GM19395 (cell line): Measurements from ENCODE around the gene RBM23.

Experiments used
- ATAC-seq: cut with Tn5 transposase; IDR thresholded peaks from one replicate; pipeline ENCODE4 v1.9.1; 2021; ENCODE audit warnings: mild to moderate bottlenecking, moderate library complexity; ENCODE audit not compliant: unreplicated experiment

The RBM23 gene

DNA sequence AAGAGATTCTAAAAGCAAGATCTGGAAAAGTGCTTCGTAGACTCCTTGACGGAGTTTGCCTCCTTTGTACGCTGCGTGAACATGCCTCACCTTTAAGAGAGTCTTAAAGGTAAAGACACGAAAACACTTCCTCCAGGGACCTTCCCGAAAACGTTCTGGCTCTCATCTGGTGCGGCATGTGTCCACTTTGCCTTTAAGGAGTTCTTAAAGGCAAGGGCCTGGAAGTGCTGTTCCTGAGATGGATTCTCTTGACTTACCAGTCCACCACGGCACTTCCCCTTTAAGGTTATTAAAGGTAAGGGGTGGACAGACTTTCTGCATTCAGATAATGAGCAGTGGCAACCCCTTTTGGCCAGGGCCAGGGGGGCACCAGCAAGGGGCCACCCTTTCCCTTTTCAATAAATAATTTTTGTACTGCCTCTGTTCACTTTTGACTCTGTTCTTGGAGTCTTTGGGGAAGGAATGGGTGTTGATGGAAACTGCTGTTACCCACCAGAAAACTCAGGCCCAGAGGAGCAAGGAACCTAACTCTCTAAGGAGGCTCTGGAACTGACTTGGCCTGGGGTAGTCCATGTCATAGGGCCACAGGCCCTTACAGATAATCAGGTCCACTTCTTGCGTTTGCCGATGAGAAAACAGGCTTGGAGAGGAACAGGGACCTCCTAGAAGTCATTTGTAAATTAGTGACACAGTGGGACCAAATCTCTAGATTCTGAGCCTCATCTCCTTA, 31.5 kb downstream of the RBM23 start:
- ATAC-seq = peak; percentile 50

DNA sequence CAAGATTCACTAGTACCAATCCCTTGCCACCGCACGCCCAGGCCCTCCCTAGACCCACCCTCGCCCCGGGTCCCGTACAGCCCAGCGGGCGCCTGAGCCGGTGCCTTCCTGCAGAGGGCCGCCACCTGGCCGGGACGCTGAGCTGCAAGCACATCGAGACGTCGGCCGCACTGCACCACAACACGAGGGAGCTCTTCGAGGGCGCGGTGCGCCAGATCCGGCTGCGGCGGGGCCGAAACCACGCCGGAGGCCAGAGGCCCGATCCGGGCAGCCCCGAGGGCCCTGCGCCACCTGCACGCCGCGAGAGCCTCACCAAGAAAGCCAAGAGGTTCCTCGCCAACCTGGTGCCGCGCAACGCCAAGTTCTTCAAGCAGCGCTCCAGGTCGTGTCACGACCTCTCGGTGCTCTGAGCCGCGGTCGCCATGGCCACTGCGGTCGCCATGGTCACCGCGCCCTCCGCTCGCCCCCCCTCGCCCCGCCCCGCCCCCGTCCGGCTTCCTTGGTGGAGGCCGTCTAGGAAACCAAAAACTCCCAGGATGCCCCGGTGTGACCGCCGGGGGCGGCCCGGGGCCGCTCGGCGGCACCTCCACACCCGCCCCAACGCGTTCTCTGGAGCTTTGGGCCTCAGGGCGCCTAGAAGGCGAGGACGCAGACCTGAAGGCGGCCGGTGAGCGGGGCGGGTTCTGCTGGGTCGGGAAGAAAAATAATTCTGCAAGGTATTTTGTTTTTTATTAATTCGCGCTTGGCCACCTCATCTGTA, 32.3 kb downstream of the RBM23 start:
- peak; percentile 57 for ATAC-seq

DNA sequence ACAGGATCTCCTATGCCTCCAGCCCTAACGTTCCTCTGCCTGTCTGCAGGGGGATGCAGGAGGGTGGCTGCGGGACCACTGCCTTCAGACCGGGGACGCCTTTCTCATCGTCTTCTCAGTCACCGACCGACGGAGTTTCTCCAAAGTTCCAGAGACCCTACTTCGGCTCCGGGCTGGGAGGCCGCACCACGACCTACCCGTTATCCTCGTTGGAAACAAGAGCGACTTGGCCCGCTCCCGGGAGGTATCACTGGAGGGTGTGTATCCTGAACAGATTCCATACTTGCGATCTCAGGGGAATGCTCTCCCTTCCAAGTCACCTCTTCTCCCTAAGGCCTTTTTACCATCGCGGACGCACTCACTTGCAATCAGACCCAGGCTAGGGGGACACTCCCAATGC, 33.0 kb downstream of the RBM23 start:
- ATAC-seq = no peak

DNA sequence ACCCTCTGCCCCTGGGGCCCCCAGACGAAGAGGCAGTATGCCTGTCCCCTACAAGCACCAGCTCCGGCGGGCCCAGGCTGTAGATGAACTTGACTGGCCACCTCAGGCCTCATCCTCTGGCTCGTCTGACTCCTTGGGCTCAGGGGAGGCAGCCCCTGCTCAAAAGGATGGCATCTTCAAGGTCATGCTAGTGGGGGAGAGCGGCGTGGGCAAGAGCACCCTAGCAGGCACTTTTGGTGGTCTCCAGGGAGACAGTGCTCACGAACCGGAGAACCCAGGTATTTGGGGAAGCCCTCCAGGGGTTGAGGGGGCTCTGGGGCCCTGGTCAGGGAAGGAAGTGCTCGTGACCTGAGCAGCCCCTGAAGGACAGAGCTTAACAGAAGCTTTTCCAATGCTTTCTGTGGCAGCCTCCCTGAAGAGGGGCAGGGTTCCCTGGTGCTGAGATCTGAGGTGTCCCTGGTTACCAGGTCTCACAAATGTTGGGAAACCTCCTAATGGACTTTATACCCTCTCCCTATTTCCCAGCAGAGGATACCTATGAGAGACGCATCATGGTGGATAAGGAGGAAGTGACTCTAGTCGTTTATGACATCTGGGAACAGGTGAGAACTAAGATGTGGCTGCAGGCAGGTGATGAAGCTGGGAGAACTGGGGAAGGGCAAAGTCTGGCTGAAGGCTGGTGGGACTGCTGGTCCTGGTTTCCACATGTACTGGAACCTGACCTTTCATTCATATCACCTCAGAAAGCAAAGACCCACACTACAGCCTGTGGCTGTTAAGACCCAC, 34.0 kb downstream of the RBM23 start:
- no peak for ATAC-seq

DNA sequence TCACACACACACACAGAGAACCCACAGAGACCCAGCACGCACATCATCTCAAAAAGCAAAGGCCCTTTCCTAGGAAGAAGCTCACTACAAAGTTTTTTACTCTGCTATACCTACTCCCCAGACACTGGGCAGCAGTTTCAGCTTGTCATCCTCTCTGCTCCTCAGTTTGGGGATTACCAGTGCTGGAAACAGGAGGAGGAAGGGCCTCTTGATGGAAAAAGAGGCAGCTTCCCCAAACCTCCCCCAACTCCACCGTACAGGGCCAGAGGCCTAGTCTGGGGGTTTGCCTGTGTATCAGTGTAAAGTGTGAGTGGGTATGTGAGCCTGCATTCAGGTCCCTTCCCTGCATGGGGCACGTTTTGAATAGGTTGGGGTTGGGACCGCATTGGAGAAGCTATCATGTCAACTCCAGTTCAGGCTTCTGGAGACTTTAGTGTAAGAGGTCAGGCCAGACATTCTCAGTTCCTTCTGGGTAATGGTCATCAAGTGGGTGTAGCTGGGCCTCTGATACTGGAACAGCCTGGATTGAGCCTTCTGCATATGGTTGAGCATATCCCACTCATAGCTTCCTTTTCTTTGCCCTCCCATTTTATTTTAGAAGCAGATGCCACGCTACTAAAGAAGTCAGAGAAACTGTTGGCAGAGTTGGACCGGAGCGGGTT, 34.7 kb downstream of the RBM23 start:
- ATAC-seq = no peak

DNA sequence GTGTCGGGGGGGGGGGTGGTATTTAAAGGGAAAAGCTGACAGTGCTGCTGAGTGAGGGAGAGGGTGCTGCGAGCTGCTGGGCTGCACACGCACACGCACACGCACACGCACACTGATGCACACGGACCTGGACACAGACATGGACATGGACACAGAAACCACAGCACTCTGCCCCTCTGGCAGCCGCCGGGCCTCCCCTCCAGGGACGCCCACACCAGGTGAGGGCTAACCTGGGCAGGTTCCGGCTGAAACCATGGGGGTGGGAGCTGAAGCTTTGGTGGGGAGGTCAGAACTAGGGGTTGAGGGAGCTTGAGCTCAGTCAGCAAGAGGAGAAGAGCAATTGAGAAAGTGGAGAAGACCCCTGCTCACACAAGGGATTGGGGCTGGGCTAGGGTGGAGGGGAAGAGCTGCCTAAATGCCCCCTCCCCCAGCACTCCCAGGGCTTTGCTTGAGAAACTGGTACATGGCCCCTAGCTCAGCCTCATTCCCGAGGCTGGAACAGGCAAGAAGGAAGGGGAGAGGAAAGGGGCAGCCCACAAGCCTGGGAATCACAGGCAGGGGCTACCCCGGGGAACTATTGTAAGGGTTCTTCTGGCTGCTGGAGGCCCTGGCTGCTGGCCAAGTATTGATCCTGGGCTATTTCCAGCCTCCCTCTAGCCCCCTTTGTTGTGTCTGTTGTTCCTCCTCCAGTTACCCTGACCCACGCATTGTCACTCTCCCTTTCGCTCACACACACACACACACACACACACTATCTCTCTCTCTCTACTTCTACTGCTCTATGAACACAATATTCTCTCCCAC, 35.6 kb downstream of the RBM23 start, which contains the start of gene REM2:
TSS of gene REM2 (plus strand) at position 50 of the 804 bp plus-strand sequence. CDS start at position 116, 66 bp downstream.
- no peak for ATAC-seq

DNA sequence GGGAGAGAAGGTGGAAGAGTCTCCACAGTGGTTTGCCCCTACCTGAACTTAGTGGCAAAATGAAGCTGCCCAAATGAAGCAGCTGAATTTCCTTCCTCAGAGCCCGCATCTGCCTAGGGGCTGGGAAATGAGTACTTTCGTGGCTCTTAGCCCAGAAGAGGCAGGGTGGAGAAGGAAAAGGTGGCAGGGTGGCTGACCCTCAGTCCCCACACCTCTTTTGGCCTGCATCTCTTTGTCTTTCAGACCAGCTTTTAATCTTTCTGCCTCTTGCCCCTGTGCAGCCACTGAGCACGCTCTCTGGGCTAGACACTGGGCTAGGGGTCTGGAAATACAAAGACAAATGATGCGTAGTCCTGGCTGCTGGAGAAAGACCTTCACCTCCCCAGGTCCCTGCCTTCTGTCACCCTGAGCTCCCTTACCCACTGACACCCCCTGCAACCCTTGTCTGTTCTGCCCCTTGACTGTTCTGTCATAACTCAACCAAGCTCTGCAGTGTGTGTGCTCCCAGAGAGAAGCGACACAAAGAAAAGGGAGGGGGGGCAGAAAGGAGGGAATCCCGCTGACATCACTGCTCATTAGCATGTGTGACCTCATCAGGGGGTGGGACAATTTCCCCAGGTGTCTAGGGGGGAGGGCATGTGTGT, 36.3 kb downstream of the RBM23 start:
- no peak for ATAC-seq

DNA sequence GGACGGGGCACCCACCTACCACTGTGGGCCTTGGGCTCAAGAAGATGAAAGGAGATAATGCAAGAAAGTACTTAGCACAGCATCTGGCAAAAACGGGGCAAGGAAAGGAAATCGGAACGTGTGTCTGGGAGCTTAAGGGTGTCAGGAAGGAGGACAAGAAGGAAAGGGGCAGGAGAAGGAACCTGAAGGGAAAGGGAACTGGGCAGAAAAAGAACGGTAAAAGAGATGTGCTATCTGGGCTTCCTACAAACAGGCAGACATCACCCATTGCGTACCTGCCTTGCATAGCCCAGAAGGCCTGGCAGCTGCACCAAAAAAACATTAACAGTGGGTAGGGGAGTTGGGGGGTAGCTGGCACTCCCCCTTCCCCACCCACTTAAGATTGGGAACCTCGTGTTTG, 36.9 kb downstream of the RBM23 start:
- no peak for ATAC-seq

DNA sequence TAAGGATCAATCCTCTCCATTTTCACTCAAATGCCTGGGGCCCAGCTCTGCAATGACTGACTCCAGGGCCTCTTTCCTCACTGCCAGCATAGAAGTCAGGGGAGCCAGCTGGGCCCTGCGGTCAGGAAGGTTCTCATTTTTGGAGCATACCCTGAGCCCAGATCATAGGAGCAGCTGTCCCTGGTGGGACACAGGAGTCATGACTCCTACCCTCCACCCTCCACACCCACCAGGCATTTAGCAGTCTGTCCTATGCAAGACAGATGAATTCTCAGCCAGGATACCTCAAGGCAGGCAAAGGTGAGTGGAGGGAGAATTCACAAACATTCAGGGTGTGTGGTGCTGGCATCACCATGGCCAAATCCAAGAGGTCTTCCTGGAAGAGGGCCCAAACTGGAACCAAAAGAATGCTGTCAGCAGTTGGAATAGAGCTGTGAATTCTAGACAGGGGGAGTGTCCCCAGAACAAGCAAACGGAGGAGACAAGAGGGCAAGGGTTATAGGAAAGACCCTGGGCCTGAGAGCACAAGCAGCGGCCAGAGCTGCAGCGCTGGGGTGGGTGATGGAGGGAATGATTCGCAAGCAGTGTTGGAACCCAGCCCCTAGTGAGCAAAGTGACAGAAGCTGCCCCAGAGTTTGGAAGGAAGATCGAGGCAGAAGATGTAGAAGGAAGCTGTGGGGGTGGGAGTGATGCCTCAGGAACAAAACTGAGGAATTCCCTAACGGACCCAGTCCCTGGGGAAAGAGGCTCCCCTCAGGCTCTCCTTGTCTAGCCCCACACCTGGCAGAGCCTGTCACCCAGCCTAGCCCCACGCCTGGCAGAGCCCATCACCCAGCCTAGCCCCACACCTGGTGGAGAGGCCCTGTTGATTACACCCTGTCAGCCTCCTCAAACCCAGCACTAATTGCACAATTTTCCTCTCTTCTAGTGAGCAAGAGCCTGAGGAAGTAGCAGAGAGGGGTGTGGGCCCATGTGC, 40.4 kb downstream of the RBM23 start:
- no peak for ATAC-seq

DNA sequence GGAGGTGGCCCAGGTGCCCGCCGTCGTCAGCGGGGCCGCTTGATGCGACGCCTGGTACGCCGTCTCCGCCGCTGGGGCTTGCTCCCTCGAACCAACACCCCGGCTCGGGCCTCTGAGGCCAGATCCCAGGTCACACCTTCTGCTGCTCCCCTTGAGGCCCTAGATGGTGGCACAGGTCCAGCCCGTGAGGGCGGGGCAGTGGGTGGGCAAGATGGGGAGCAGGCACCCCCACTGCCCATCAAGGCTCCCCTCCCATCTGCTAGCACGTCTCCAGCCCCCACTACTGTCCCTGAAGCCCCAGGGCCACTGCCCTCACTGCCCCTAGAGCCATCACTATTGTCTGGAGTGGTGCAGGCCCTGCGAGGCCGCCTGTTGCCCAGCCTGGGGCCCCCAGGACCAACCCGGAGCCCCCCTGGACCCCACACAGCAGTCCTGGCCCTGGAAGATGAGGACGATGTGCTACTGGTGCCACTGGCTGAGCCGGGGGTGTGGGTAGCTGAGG, 41.9 kb downstream of the RBM23 start:
- ATAC-seq = no peak

DNA sequence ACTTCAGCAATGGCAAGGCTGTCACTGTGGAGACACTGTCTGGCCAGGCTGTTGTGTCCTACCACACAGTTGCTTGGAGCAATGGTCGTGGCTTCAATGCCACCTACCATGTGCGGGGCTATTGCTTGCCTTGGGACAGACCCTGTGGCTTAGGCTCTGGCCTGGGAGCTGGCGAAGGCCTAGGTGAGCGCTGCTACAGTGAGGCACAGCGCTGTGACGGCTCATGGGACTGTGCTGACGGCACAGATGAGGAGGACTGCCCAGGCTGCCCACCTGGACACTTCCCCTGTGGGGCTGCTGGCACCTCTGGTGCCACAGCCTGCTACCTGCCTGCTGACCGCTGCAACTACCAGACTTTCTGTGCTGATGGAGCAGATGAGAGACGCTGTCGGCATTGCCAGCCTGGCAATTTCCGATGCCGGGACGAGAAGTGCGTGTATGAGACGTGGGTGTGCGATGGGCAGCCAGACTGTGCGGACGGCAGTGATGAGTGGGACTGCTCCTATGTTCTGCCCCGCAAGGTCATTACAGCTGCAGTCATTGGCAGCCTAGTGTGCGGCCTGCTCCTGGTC, 43.1 kb downstream of the RBM23 start:
- ATAC-seq = no peak

DNA sequence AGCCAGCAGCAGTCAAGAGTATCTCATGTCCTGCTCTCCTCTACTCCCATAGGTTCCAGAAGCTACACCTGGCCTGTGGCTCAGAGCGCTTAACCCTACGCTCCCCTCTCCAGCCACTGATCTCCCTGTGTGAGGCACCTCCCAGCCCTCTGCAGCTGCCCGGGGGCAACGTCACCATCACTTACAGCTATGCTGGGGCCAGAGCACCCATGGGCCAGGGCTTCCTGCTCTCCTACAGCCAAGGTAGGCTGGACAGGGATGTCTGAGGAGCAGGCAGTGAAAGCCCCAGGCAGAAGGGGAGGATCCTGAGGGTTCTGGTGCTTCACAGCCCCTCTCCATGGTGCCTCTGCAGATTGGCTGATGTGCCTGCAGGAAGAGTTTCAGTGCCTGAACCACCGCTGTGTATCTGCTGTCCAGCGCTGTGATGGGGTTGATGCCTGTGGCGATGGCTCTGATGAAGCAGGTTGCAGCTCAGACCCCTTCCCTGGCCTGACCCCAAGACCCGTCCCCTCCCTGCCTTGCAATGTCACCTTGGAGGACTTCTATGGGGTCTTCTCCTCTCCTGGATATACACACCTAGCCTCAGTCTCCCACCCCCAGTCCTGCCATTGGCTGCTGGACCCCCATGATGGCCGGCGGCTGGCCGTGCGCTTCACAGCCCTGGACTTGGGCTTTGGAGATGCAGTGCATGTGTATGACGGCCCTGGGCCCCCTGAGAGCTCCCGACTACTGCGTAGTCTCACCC, 43.8 kb downstream of the RBM23 start:
- ATAC-seq = no peak

DNA sequence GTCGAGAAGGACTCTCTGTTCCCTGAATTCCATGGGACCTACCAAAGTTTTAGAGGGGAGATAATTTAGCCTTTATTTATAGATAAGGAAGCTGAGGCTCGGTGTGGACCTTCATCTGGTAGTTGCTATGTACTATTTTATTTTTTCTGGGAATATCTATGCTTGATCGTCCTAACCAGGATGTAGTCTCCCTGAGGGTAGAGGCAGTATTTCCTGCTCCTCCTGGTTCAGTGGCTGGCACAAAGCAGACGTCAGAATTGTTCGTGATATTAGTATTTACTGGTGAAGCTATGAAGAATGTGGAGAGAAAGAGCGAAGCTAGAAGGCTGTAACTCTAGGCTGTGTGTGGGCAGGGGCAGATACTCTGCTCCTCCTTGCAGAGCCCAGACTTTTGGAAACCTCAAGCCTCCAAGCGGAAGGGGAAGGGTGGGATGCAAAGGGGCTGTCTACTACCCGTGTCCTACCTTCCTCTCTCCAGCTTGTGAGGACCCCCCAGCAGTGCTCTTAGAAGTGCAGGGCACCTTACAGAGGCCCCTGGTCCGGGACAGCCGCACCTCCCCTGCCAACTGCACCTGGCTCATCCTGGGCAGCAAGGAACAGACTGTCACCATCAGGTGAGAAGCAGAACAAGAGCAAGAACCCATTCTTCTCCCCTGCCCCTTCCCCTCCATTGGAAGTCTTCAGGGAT, 46.0 kb downstream of the RBM23 start:
- no peak for ATAC-seq

DNA sequence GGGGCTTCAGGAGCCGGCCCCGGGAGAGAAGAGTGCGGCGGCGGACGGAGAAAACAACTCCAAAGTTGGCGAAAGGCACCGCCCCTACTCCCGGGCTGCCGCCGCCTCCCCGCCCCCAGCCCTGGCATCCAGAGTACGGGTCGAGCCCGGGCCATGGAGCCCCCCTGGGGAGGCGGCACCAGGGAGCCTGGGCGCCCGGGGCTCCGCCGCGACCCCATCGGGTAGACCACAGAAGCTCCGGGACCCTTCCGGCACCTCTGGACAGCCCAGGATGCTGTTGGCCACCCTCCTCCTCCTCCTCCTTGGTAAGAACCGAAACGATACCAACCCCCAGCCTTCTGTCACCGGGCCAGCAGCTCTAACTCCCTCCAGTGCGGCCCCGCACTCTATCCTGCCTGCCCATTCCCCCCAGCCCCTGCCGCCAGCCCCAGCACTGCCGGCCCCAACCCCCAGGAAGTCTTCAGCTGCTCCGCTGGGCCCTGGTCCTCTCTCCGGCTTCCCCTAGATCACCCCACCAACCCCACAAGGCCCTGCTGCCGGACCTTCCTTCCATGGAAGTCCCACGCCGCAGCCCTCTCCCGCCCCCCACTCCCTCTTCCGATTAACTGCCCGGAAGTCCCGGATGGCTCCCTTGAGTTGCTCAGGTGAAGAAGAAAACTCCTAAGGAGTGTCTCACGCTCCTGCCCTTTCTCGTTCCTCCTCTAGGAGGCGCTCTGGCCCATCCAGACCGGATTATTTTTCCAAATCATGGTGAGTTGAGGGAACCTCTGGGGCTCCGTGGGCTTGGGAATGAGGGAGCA, 46.7 kb downstream of the RBM23 start:
- ATAC-seq = peak; percentile 13

DNA sequence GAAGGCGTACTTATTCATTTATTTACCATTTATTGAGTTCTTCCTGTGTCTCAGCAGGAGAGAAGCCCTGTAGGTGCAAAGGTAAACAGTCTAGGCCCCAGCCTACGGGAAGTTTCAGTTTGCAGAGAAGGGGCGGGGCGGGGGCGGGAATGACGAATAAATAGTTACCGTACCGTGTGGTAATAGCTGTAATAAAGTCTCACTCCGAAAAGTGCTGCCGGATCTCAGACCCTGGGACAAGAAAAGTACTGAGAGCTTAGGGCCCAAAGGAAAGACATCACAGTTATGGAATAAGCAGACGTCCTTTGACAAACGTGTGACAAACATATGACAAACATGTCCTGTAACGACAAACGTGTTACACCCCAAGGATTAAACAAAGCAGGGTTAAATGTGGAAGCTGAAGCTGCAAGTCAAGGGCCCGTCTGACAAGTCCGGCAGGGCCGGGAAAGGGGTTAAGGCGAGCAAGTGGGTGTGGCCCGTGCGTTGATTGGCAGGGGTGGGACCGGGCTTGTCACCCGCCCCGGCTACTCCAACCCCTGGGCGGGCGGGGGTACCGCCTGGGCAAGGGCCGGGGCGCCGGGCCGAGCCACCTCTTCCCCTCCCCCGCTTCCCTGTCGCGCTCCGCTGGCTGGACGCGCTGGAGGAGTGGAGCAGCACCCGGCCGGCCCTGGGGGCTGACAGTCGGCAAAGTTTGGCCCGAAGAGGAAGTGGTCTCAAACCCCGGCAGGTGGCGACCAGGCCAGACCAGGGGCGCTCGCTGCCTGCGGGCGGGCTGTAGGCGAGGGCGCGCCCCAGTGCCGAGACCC, 47.5 kb downstream of the RBM23 start, which contains the start of gene LRP10:
TSS of gene LRP10 (plus strand) at position 517 of the 809 bp plus-strand sequence. CDS start 564 bp downstream, outside the sequence.
- peak; percentile 82 for ATAC-seq
